ENCODE data around the gene CAV3. TPM values are rescaled to one million over a fixed set of nuclear protein-coding genes. Genes with fewer than 3 reads are reported as not detected.

CAV3 gene
- total and polyA plus RNA-seq, 2 experiments from 2014 or later: not detected

DNA sequence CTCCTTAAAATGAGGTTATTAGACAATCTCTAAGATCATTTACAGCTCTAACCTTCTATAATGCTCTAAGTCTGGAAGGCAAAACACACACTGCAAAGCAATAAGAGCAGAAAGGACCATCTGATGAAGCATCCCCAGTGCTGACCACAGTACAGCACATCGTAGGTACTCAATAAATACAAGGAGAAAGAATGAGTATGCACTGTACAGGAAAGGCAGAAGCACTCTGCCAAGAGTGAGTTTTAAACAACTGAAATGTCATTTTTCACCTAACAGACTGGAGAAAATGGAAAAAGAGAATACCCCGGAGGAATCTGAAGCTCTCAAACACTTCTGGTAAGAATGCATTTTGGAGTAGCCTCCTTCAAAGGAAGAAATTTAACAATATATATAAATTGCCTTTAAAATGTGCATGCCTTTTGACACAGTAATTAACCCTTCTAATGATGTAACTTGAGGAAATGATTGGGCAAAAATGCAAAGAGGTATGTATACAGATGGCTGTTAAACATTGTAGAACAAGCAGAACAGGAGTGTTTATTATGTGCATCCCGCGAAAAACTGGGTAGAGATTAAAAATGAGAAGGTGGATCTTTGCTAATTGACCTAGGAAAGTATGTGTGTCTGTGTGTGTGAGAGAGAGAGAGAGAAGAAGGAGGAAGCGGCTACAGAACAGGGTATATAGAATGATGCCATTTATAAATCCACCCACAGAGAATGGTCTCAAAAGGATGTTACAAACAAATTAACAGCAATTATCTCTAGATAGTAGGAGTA is 43.8 kb downstream of the CAV3 start:
- no peak overlapping the region for H2AFZ ChIP-seq
- no peak overlapping the region for H3K4me2 ChIP-seq
- Mint-ChIP-seq H3K27ac (no peak overlapping the region), H3K27me3 (ENCODE audit: insufficient read depth, low read depth, poor library complexity) (peaks cover 3% of the 10 kb centered on the region), H3K36me3 (ENCODE audit: low read depth) (no peaks in the 10 kb centered on the region), H3K9me3 (no peaks in the 10 kb centered on the region; the same call in 2 of the 3 replicates), H3K4me3 (no peak overlapping the region), H3K4me1 (peaks cover 3% of the 10 kb centered on the region; the same call in 2 of the 3 replicates)
- TF ChIP-seq ZNF331 (CRISPR knock-in tag; IDR thresholded peaks at IDR 0.05; ENCODE audit: low read depth) (no peak), CTCF (conservative IDR thresholded peaks at IDR 0.05; ENCODE audit: low read depth in 2 of 2) (no peak), JUNB (IDR thresholded peaks at IDR 0.05; ENCODE audit: unreplicated experiment) (no peak), ZNF462 (CRISPR knock-in tag; IDR thresholded peaks at IDR 0.05) (no peak), POLR2AphosphoS5 (IDR thresholded peaks at IDR 0.05; ENCODE audit: low read depth) (no peak), STAT1 (IDR thresholded peaks at IDR 0.05; ENCODE audit: unreplicated experiment) (no peak), EZH2phosphoT487 (IDR thresholded peaks at IDR 0.05; ENCODE audit: unreplicated experiment) (no peak), ETS1 (IDR thresholded peaks at IDR 0.05) (no peak), EZH2 (IDR thresholded peaks at IDR 0.05; ENCODE audit: low read depth, unreplicated experiment) (no peak), NANOG (IDR thresholded peaks at IDR 0.05; ENCODE audit: borderline replicate concordance) (no peak), REST (IDR thresholded peaks at IDR 0.05; ENCODE audit: unreplicated experiment) (no peak), CREB1 (CRISPR knock-in tag; IDR thresholded peaks at IDR 0.05; ENCODE audit: low read depth) (no peak), ZNF114 (CRISPR knock-in tag; IDR thresholded peaks at IDR 0.05) (no peak)
- no peaks in the 10 kb centered on the region for H3K36me3 ChIP-seq (ENCODE audit: insufficient read depth)
- H3K4me1 ChIP-seq (ENCODE audit: insufficient read depth): peaks cover 15% of the 10 kb centered on the region; the same call in 1 of the 2 replicates
- H3K27ac ChIP-seq (ENCODE audit: low read depth): no peak overlapping the region
- H3K79me2 ChIP-seq (replicated peaks; ENCODE audit: insufficient read depth): no peaks in the 10 kb centered on the region
- H3F3A ChIP-seq (replicated peaks; ENCODE audit: low read depth): no peaks in the 10 kb centered on the region
- no peak for DNase-seq (ENCODE audit: low spot score)
- no peak for ATAC-seq
- H3K4me3 ChIP-seq: no peak overlapping the region
- H3K9me2 ChIP-seq (ENCODE audit: insufficient read depth): 0 out of 2 replicates have a peak, but pooled peaks cover 2% of the 10 kb centered on the region
- H4K20me1 ChIP-seq (replicated peaks; ENCODE audit: insufficient read depth): no peaks in the 10 kb centered on the region; the same call in 1 of the 2 replicates
- no peaks in the 10 kb centered on the region for H3K27me3 ChIP-seq (ENCODE audit: insufficient read depth)

Measured in GM23338 (cell line).